Measurements from ENCODE around the gene FAM110C.
"Not testable (repeated sequence)": the region's sequence is repeated elsewhere in the genome, so short reads cannot be mapped to it uniquely, and the experiment has no call there.

FAM110C gene

GRCh38 chr2:80378-80777 lies 34.1 kb upstream of the FAM110C start:
- Histone ChIP-seq H3K9me3 (ENCODE audit: insufficient read depth, low read length, severe bottlenecking) (no peaks in the 10 kb centered on the region), H3K27me3 (ENCODE audit: insufficient read depth, low read length, poor library complexity) (peaks cover 18% of the 10 kb centered on the region), H2AFZ (ENCODE audit: low read depth, low read length) (no peak overlapping the region), H3K9ac (ENCODE audit: low read depth, low read length) (no peak overlapping the region), H4K20me1 (ENCODE audit: insufficient read depth, low read length) (no peaks in the 10 kb centered on the region), H3K4me2 (ENCODE audit: insufficient read depth, low read length) (no peak overlapping the region), H3K36me3 (ENCODE audit: insufficient read depth, low read length) (no peaks in the 10 kb centered on the region), H3K79me2 (ENCODE audit: insufficient read depth, low read length) (no peaks in the 10 kb centered on the region), H3K4me3 (ENCODE audit: low read depth in 1 of 2, low read length in 2 of 2) (no peak overlapping the region), H3K27ac (ENCODE audit: low read length) (no peak overlapping the region), H3K4me1 (ENCODE audit: insufficient read depth, low read length) (no peaks in the 10 kb centered on the region)
- ATAC-seq (ENCODE audit: insufficient read depth, low read depth), result no peak
- no peak for DNase-seq
- TF ChIP-seq, protein P1, sequence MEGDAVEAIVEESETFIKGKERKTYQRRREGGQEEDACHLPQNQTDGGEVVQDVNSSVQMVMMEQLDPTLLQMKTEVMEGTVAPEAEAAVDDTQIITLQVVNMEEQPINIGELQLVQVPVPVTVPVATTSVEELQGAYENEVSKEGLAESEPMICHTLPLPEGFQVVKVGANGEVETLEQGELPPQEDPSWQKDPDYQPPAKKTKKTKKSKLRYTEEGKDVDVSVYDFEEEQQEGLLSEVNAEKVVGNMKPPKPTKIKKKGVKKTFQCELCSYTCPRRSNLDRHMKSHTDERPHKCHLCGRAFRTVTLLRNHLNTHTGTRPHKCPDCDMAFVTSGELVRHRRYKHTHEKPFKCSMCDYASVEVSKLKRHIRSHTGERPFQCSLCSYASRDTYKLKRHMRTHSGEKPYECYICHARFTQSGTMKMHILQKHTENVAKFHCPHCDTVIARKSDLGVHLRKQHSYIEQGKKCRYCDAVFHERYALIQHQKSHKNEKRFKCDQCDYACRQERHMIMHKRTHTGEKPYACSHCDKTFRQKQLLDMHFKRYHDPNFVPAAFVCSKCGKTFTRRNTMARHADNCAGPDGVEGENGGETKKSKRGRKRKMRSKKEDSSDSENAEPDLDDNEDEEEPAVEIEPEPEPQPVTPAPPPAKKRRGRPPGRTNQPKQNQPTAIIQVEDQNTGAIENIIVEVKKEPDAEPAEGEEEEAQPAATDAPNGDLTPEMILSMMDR (IDR thresholded peaks at IDR 0.05; ENCODE audit: borderline replicate concordance, extremely low read depth, low read length, poor library complexity, severe bottlenecking), result no peak
- no peak for TF ChIP-seq EZH2 (IDR thresholded peaks at IDR 0.05; ENCODE audit: borderline replicate concordance, low read depth, low read length, severe bottlenecking)

GRCh38 chr2:71309-72035 lies 25.2 kb upstream of the FAM110C start:
- Histone ChIP-seq H3K27ac (ENCODE audit: low read length) (no peak overlapping the region), H3K9ac (ENCODE audit: low read depth, low read length) (no peak overlapping the region), H4K20me1 (ENCODE audit: insufficient read depth, low read length) (no peaks in the 10 kb centered on the region), H3K36me3 (ENCODE audit: insufficient read depth, low read length) (no peaks in the 10 kb centered on the region), H3K27me3 (ENCODE audit: insufficient read depth, low read length, poor library complexity) (no peaks in the 10 kb centered on the region), H3K79me2 (ENCODE audit: insufficient read depth, low read length) (no peaks in the 10 kb centered on the region), H2AFZ (ENCODE audit: low read depth, low read length) (no peak overlapping the region), H3K4me1 (ENCODE audit: insufficient read depth, low read length) (no peaks in the 10 kb centered on the region), H3K9me3 (ENCODE audit: insufficient read depth, low read length, severe bottlenecking) (no peaks in the 10 kb centered on the region), H3K4me3 (ENCODE audit: low read depth in 1 of 2, low read length in 2 of 2) (no peak overlapping the region), H3K4me2 (ENCODE audit: insufficient read depth, low read length) (no peak overlapping the region)
- TF ChIP-seq, protein P1 (IDR thresholded peaks at IDR 0.05; ENCODE audit: borderline replicate concordance, extremely low read depth, low read length, poor library complexity, severe bottlenecking), result no peak
- TF ChIP-seq EZH2 (IDR thresholded peaks at IDR 0.05; ENCODE audit: borderline replicate concordance, low read depth, low read length, severe bottlenecking), result no peak
- DNase-seq (no peak), ATAC-seq (ENCODE audit: insufficient read depth, low read depth) (no peak)

DNA sequence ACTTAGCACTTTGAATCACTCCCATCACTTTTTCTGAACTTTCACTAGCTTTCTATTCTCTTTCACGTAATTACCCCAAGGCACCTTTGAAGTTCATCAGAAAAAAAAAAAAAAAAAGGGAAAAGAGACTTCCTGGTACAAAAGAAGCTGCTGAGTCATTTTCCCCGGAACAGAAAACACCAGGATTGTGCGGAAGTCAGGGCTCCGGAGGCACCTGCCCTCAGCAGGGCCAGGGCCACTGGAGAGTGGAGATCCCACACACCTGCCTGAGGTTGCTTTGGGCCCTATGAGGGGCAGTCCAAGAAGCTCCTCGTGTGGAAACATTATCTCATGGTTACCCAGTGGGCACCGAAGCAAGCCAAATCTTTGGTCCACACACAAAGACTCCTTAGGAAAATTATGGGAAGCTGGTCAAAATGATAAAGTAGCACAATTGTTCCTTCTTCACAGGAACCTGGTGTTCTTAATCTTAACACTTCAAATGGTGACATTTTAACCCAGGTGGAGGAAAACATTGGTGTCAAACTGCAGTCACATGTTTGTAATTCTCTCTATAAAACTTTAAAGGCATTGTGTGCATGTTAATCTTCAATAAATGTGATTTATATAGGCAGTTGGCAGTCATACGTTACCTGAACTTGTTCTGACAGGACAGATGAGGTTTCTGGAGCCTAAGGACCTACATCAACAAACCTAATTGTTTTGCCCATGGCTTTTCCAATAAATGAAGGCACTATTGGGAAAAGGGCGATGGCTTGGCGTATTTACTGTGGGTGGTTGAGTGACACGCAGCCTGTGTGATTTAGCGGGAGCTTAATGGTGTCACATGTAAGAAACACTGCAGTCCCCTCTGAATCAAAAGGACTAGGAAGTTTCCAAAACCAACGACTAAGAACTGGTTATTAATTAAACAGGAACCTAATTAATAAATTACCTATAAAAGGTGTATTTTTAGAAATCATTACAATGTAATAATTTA lies 23.4 kb upstream of the FAM110C start:
- no peaks in the 10 kb centered on the region for H3K27me3 ChIP-seq (ENCODE audit: insufficient read depth, low read length, poor library complexity)
- no peak overlapping the region for H2AFZ ChIP-seq (ENCODE audit: low read depth, low read length)
- H3K9me3 ChIP-seq (ENCODE audit: insufficient read depth, low read length, severe bottlenecking), result no peaks in the 10 kb centered on the region
- ATAC-seq (ENCODE audit: insufficient read depth, low read depth), result no peak
- no peaks in the 10 kb centered on the region for H3K79me2 ChIP-seq (ENCODE audit: insufficient read depth, low read length)
- no peaks in the 10 kb centered on the region for H4K20me1 ChIP-seq (ENCODE audit: insufficient read depth, low read length)
- no peak overlapping the region for H3K4me3 ChIP-seq (ENCODE audit: low read depth in 1 of 2, low read length in 2 of 2)
- no peak overlapping the region for H3K27ac ChIP-seq (ENCODE audit: low read length)
- TF ChIP-seq, protein P1 (IDR thresholded peaks at IDR 0.05; ENCODE audit: borderline replicate concordance, extremely low read depth, low read length, poor library complexity, severe bottlenecking), result no peak
- no peak for TF ChIP-seq EZH2 (IDR thresholded peaks at IDR 0.05; ENCODE audit: borderline replicate concordance, low read depth, low read length, severe bottlenecking)
- H3K9ac ChIP-seq (ENCODE audit: low read depth, low read length), result no peak overlapping the region
- no peak overlapping the region for H3K4me2 ChIP-seq (ENCODE audit: insufficient read depth, low read length)
- H3K36me3 ChIP-seq (ENCODE audit: insufficient read depth, low read length), result no peaks in the 10 kb centered on the region
- DNase-seq, result no peak
- H3K4me1 ChIP-seq (ENCODE audit: insufficient read depth, low read length), result no peaks in the 10 kb centered on the region

DNA sequence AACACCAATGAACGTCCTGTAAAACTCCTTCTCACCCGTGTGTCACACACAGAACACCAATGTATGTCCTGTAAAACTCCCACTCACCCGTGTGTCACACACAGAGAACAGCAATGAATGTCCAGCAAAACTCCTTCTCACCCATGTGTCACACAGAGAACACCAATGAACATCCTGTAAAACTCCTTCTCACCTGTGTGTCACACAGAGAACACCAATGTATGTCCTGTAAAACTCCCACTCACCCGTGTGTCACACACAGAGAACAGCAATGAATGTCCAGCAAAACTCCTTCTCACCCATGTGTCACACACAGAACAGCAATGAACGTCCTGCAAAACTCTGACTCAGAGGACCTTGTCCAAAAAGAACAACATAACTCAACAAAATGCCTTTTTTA lies 22.3 kb upstream of the FAM110C start:
- not testable (repeated sequence) for H3K4me3 ChIP-seq (ENCODE audit: low read depth in 1 of 2, low read length in 2 of 2); ATAC-seq (ENCODE audit: insufficient read depth, low read depth)

More for the DNA sequence above, 22.3 kb upstream of the FAM110C start:
- not testable (repeated sequence) for H3K9ac ChIP-seq (ENCODE audit: low read depth, low read length); H3K4me1 ChIP-seq (ENCODE audit: insufficient read depth, low read length); H3K27me3 ChIP-seq (ENCODE audit: insufficient read depth, low read length, poor library complexity); H3K27ac ChIP-seq (ENCODE audit: low read length); DNase-seq; H3K4me2 ChIP-seq (ENCODE audit: insufficient read depth, low read length); H3K79me2 ChIP-seq (ENCODE audit: insufficient read depth, low read length); H3K36me3 ChIP-seq (ENCODE audit: insufficient read depth, low read length); H4K20me1 ChIP-seq (ENCODE audit: insufficient read depth, low read length); H2AFZ ChIP-seq (ENCODE audit: low read depth, low read length); H3K9me3 ChIP-seq (ENCODE audit: insufficient read depth, low read length, severe bottlenecking)
